Astrocyte (in vitro differentiated cells and primary cell): ENCODE data around the gene RAB14. TPM values are rescaled to one million over a fixed set of nuclear protein-coding genes. Genes with fewer than 3 reads are reported as not detected.

Source experiments
- DNase-seq: peaks from one replicate; pipeline ENCODE4 v3.0.0-alpha.2; 2010; ENCODE audit warnings: low read depth
- FAIRE-seq: peaks from 2 replicates; lab custom pipeline; 2011; peaks lifted over from hg19 to GRCh38; lab: Jason Lieb, UNC
- H2AFZ ChIP-seq: 2 replicates; pipeline ENCODE4 v1.6.0; 2012; ENCODE audit warnings: low read depth, low read length, inconsistent platforms
- H3K27ac ChIP-seq: 2 replicates; pipeline ENCODE4 v1.5.1; 2011; ENCODE audit warnings: low read depth, low read length, inconsistent platforms
- H3K27me3 ChIP-seq: 2 replicates; pipeline ENCODE4 v1.6.0; 2011; ENCODE audit warnings: low read length, inconsistent platforms; ENCODE audit not compliant: insufficient read depth
- H3K36me3 ChIP-seq: 2 replicates; pipeline ENCODE4 v1.5.1; 2011; ENCODE audit warnings: low read length, inconsistent platforms; ENCODE audit not compliant: insufficient read depth
- H3K4me1 ChIP-seq: 2 replicates; pipeline ENCODE4 v1.5.1; 2011; ENCODE audit warnings: low read length, inconsistent platforms; ENCODE audit not compliant: insufficient read depth
- H3K4me2 ChIP-seq: 2 replicates; pipeline ENCODE4 v1.6.0; 2012; ENCODE audit warnings: low read length, inconsistent platforms
- H3K4me3 ChIP-seq: 2 replicates; pipeline ENCODE4 v1.5.1; 2011; ENCODE audit warnings: low read depth, mild to moderate bottlenecking, low read length, inconsistent platforms; ENCODE audit not compliant: insufficient read depth
- H3K79me2 ChIP-seq: 2 replicates; pipeline ENCODE4 v1.6.0; 2012; ENCODE audit warnings: mild to moderate bottlenecking, low read length, inconsistent platforms; ENCODE audit not compliant: insufficient read depth
- H3K9ac ChIP-seq: 2 replicates; pipeline ENCODE4 v1.6.0; 2012; ENCODE audit warnings: mild to moderate bottlenecking, low read length, inconsistent platforms
- H3K9me3 ChIP-seq: 2 replicates; pipeline ENCODE4 v1.5.1; 2012; ENCODE audit warnings: low read depth, mild to moderate bottlenecking, low read length, inconsistent platforms; ENCODE audit not compliant: insufficient read depth
- H4K20me1 ChIP-seq: 2 replicates; pipeline ENCODE4 v1.6.0; 2012; ENCODE audit warnings: low read length, inconsistent platforms; ENCODE audit not compliant: insufficient read depth
- H3K27ac Mint-ChIP-seq: one replicate; pipeline ENCODE4 v1.8.0; 2021; ENCODE audit warnings: mild to moderate bottlenecking, mixed read lengths; ENCODE audit not compliant: unreplicated experiment
- H3K27me3 Mint-ChIP-seq: one replicate; pipeline ENCODE4 v1.8.0; 2021; ENCODE audit warnings: low read depth, mixed read lengths; ENCODE audit not compliant: unreplicated experiment
- H3K36me3 Mint-ChIP-seq: one replicate; pipeline ENCODE4 v1.8.0; 2021; ENCODE audit warnings: low read depth, mixed read lengths; ENCODE audit not compliant: unreplicated experiment
- H3K4me1 Mint-ChIP-seq: one replicate; pipeline ENCODE4 v1.8.0; 2021; ENCODE audit warnings: low read depth, mixed read lengths; ENCODE audit not compliant: unreplicated experiment
- H3K4me3 Mint-ChIP-seq: one replicate; pipeline ENCODE4 v1.8.0; 2021; ENCODE audit warnings: mild to moderate bottlenecking, moderate library complexity, mixed read lengths; ENCODE audit not compliant: unreplicated experiment
- H3K9me3 Mint-ChIP-seq: one replicate; pipeline ENCODE4 v1.8.0; 2021; ENCODE audit warnings: mild to moderate bottlenecking, mixed read lengths; ENCODE audit not compliant: unreplicated experiment
- EZH2 ChIP-seq: IDR thresholded peaks from 2 replicates; pipeline ENCODE4 v1.6.1; 2012; ENCODE audit warnings: mild to moderate bottlenecking, low read length, inconsistent platforms; ENCODE audit not compliant: insufficient read depth
- total RNA-seq: library from RNA; stranded (reverse); gene quantifications from 2 replicates; pipeline ENCODE4 v1.2.1, GENCODE V29; 2021
- TF ChIP-seq, protein P1 (sequence below): IDR thresholded peaks from 2 replicates; pipeline ENCODE4 v1.5.1; 2011; ENCODE audit warnings: low read depth, mild to moderate bottlenecking, inconsistent platforms, low read length, moderate library complexity; ENCODE audit not compliant: insufficient read depth

RAB14 gene
- total RNA-seq, 1 donor from 2014 or later = 72.1 TPM

- Mint-ChIP-seq H3K36me3 (peaks cover 12% of the 10 kb centered on the region), H3K4me1 (peaks cover 16% of the 10 kb centered on the region), H3K4me3 (no peak overlapping the region), H3K9me3 (peaks cover 5% of the 10 kb centered on the region), H3K27ac (no peak overlapping the region), H3K27me3 (peaks cover 8% of the 10 kb centered on the region)
- no peak overlapping the region for H2AFZ ChIP-seq
- H3K9me3 ChIP-seq = no peaks in the 10 kb centered on the region
- no peak overlapping the region for H3K9ac ChIP-seq
- H3K4me1 ChIP-seq = peaks cover 9% of the 10 kb centered on the region
- no peak overlapping the region for H3K4me2 ChIP-seq
- no peaks in the 10 kb centered on the region for H3K79me2 ChIP-seq
- H4K20me1 ChIP-seq = no peaks in the 10 kb centered on the region
- peak; percentile 46 for DNase-seq
- no peaks in the 10 kb centered on the region for H3K27me3 ChIP-seq
- H3K4me3 ChIP-seq = no peak overlapping the region
- FAIRE-seq = no peak
- no peaks in the 10 kb centered on the region for H3K36me3 ChIP-seq
- no peak for TF ChIP-seq EZH2
- TF ChIP-seq, protein P1, sequence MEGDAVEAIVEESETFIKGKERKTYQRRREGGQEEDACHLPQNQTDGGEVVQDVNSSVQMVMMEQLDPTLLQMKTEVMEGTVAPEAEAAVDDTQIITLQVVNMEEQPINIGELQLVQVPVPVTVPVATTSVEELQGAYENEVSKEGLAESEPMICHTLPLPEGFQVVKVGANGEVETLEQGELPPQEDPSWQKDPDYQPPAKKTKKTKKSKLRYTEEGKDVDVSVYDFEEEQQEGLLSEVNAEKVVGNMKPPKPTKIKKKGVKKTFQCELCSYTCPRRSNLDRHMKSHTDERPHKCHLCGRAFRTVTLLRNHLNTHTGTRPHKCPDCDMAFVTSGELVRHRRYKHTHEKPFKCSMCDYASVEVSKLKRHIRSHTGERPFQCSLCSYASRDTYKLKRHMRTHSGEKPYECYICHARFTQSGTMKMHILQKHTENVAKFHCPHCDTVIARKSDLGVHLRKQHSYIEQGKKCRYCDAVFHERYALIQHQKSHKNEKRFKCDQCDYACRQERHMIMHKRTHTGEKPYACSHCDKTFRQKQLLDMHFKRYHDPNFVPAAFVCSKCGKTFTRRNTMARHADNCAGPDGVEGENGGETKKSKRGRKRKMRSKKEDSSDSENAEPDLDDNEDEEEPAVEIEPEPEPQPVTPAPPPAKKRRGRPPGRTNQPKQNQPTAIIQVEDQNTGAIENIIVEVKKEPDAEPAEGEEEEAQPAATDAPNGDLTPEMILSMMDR = no peak
- no peak overlapping the region for H3K27ac ChIP-seq
These were observed 37.4 kb upstream of the RAB14 start for GRCh38 chr9:121239071-121239470.

DNA sequence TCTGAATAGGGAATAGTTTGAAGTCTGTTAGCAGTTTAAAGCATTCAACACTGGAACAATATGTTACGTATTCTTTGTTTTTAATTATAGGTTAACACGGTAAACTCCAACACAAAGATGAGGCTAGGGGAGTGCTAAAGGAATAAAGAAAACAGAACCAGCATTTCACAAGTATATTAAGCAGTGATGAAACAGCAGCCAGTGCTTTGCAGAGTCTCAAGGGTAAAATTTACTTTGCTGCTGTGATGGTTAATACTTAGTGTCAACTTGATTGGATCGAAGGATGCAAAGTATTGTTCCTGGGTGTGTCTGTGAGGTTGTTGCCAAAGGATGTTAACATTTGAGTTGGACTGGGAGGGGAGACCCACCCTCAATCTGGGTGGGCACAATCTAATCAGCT, 36.2 kb upstream of the RAB14 start:
- Histone ChIP-seq H3K27ac (no peak overlapping the region), H3K9ac (no peak overlapping the region), H3K9me3 (no peaks in the 10 kb centered on the region), H3K27me3 (no peaks in the 10 kb centered on the region), H3K36me3 (no peaks in the 10 kb centered on the region), H4K20me1 (no peaks in the 10 kb centered on the region), H2AFZ (no peak overlapping the region), H3K4me1 (peaks cover 12% of the 10 kb centered on the region), H3K4me2 (no peak overlapping the region), H3K4me3 (no peak overlapping the region), H3K79me2 (no peaks in the 10 kb centered on the region)
- TF ChIP-seq, protein P1 = no peak
- no peak for TF ChIP-seq EZH2
- no peak for FAIRE-seq
- H3K4me3 Mint-ChIP-seq = no peak overlapping the region
- no peak for DNase-seq
- H3K36me3 Mint-ChIP-seq = peaks cover 8% of the 10 kb centered on the region
- peaks cover 1% of the 10 kb centered on the region for H3K9me3 Mint-ChIP-seq
- peaks cover 8% of the 10 kb centered on the region for H3K27me3 Mint-ChIP-seq
- H3K4me1 Mint-ChIP-seq = peaks cover 18% of the 10 kb centered on the region
- H3K27ac Mint-ChIP-seq = no peak overlapping the region

DNA sequence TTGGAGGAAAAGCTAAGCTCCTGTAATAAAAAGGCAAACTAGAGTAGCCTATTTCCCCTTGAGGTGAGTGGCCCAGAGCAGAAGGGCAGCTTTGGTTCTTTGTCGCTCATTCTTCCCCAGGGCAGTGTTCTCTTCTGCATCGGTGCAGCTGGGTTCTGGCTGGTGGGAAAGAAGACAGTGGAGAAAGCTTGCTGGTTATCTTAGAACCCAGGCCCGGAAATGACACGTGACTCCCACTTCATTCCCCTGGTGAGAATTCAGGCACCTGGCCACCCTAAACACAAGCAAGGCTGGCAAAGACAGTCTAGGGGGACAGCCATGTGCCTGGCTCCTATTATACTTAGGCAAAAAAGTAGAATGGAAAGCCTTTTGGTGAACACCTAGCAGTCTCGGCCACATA, 33.8 kb upstream of the RAB14 start:
- H3K27me3 ChIP-seq = no peaks in the 10 kb centered on the region
- no peak for TF ChIP-seq EZH2
- TF ChIP-seq, protein P1 = no peak
- no peak overlapping the region for H2AFZ ChIP-seq
- H4K20me1 ChIP-seq = no peaks in the 10 kb centered on the region
- H3K4me2 ChIP-seq = no peak overlapping the region
- Mint-ChIP-seq H3K4me1 (peaks cover 9% of the 10 kb centered on the region), H3K9me3 (no peaks in the 10 kb centered on the region), H3K4me3 (no peak overlapping the region), H3K27me3 (peaks cover 8% of the 10 kb centered on the region), H3K27ac (no peak overlapping the region), H3K36me3 (peaks cover 8% of the 10 kb centered on the region)
- H3K4me1 ChIP-seq = peaks cover 8% of the 10 kb centered on the region
- no peak overlapping the region for H3K4me3 ChIP-seq
- no peak overlapping the region for H3K9ac ChIP-seq
- no peak overlapping the region for H3K27ac ChIP-seq
- no peak for DNase-seq
- H3K36me3 ChIP-seq = no peaks in the 10 kb centered on the region
- FAIRE-seq = no peak
- H3K79me2 ChIP-seq = no peaks in the 10 kb centered on the region
- no peaks in the 10 kb centered on the region for H3K9me3 ChIP-seq
